ENCODE measurements around the gene PDE11A.

PDE11A gene

GRCh38 chr2:177585234-177585863 lies 487.2 kb downstream of the PDE11A start:
- H3K4me3 ChIP-seq (ENCODE audit: low read length), result no peak overlapping the region
- H3K9me3 ChIP-seq (ENCODE audit: insufficient read depth, low read length), result no peaks in the 10 kb centered on the region
- no peak overlapping the region for H3K27ac ChIP-seq (ENCODE audit: low read length)
- no peaks in the 10 kb centered on the region for H3K79me2 ChIP-seq (ENCODE audit: low read length)
- H3K4me2 ChIP-seq (ENCODE audit: low read length), result no peak overlapping the region
- H3K27me3 ChIP-seq (ENCODE audit: low read depth, low read length), result no peaks in the 10 kb centered on the region
- H4K20me1 ChIP-seq (ENCODE audit: insufficient read depth, low read length), result no peaks in the 10 kb centered on the region
- no peaks in the 10 kb centered on the region for H3K36me3 ChIP-seq (replicated peaks; ENCODE audit: low read depth, low read length)
- no peak overlapping the region for H2AFZ ChIP-seq (ENCODE audit: low read depth, low read length)
- no peak overlapping the region for H3K9ac ChIP-seq (ENCODE audit: low read length)
- H3K4me1 ChIP-seq (ENCODE audit: low read length), result no peaks in the 10 kb centered on the region
- TF ChIP-seq CTCF (IDR thresholded peaks at IDR 0.05; ENCODE audit: low read depth, low read length), result no peak

GRCh38 chr2:177584030-177584692 lies 488.4 kb downstream of the PDE11A start:
- no peaks in the 10 kb centered on the region for H3K79me2 ChIP-seq (ENCODE audit: low read length)
- H3K9me3 ChIP-seq (ENCODE audit: insufficient read depth, low read length), result no peaks in the 10 kb centered on the region

GRCh38 chr2:177582000-177582399 lies 490.6 kb downstream of the PDE11A start:
- H3K9ac ChIP-seq (ENCODE audit: low read length), result no peak overlapping the region
- H3K9me3 ChIP-seq (ENCODE audit: insufficient read depth, low read length), result no peaks in the 10 kb centered on the region
- no peaks in the 10 kb centered on the region for H3K27me3 ChIP-seq (ENCODE audit: low read depth, low read length)
- no peaks in the 10 kb centered on the region for H4K20me1 ChIP-seq (ENCODE audit: insufficient read depth, low read length)
- TF ChIP-seq CTCF (IDR thresholded peaks at IDR 0.05; ENCODE audit: low read depth, low read length) (no peak), EZH2phosphoT487 (IDR thresholded peaks at IDR 0.05; ENCODE audit: low read depth) (no peak)
- H3K4me3 ChIP-seq (ENCODE audit: low read length), result no peak overlapping the region
- H3K4me2 ChIP-seq (ENCODE audit: low read length), result no peak overlapping the region
- no peak overlapping the region for H3K27ac ChIP-seq (ENCODE audit: low read length)
- no peaks in the 10 kb centered on the region for H3K36me3 ChIP-seq (replicated peaks; ENCODE audit: low read depth, low read length)
- no peaks in the 10 kb centered on the region for H3K4me1 ChIP-seq (ENCODE audit: low read length)
- no peak overlapping the region for H2AFZ ChIP-seq (ENCODE audit: low read depth, low read length)
- no peaks in the 10 kb centered on the region for H3K79me2 ChIP-seq (ENCODE audit: low read length)

More at GRCh38 chr2:177584030-177584692, 488.4 kb downstream of the PDE11A start:
- H3K27me3 ChIP-seq (ENCODE audit: low read depth, low read length), result no peaks in the 10 kb centered on the region
- TF ChIP-seq EZH2phosphoT487 (IDR thresholded peaks at IDR 0.05; ENCODE audit: low read depth) (no peak), CTCF (IDR thresholded peaks at IDR 0.05; ENCODE audit: low read depth, low read length) (no peak)
- H3K9ac ChIP-seq (ENCODE audit: low read length), result no peak overlapping the region
- H4K20me1 ChIP-seq (ENCODE audit: insufficient read depth, low read length), result no peaks in the 10 kb centered on the region
- no peak overlapping the region for H3K4me3 ChIP-seq (ENCODE audit: low read length)
- H3K4me1 ChIP-seq (ENCODE audit: low read length), result no peaks in the 10 kb centered on the region
- H3K36me3 ChIP-seq (replicated peaks; ENCODE audit: low read depth, low read length), result no peaks in the 10 kb centered on the region
- no peak overlapping the region for H3K27ac ChIP-seq (ENCODE audit: low read length)
- no peak overlapping the region for H3K4me2 ChIP-seq (ENCODE audit: low read length)
- no peak overlapping the region for H2AFZ ChIP-seq (ENCODE audit: low read depth, low read length)

GRCh38 chr2:177579486-177580036 lies 493.0 kb downstream of the PDE11A start:
- H3K79me2 ChIP-seq (ENCODE audit: low read length), result no peaks in the 10 kb centered on the region
- H3K9ac ChIP-seq (ENCODE audit: low read length), result no peak overlapping the region
- H4K20me1 ChIP-seq (ENCODE audit: insufficient read depth, low read length), result no peaks in the 10 kb centered on the region
- no peak overlapping the region for H3K4me2 ChIP-seq (ENCODE audit: low read length)
- H2AFZ ChIP-seq (ENCODE audit: low read depth, low read length), result no peak overlapping the region
- no peak overlapping the region for H3K27ac ChIP-seq (ENCODE audit: low read length)
- no peaks in the 10 kb centered on the region for H3K27me3 ChIP-seq (ENCODE audit: low read depth, low read length)
- H3K4me1 ChIP-seq (ENCODE audit: low read length), result no peaks in the 10 kb centered on the region
- no peaks in the 10 kb centered on the region for H3K36me3 ChIP-seq (replicated peaks; ENCODE audit: low read depth, low read length)
- no peaks in the 10 kb centered on the region for H3K9me3 ChIP-seq (ENCODE audit: insufficient read depth, low read length)
- no peak overlapping the region for H3K4me3 ChIP-seq (ENCODE audit: low read length)
- TF ChIP-seq EZH2phosphoT487 (IDR thresholded peaks at IDR 0.05; ENCODE audit: low read depth) (no peak), CTCF (IDR thresholded peaks at IDR 0.05; ENCODE audit: low read depth, low read length) (no peak)
